ENCODE results near the gene FGFR3.

FGFR3 gene

GRCh38 chr4:1777822-1778641 lies 15.1 kb upstream of the FGFR3 start:
- Histone ChIP-seq H3K9ac (ENCODE audit: low read length) (no peak overlapping the region), H3K4me1 (ENCODE audit: low read length) (no peaks in the 10 kb centered on the region), H3K36me3 (replicated peaks; ENCODE audit: low read depth, low read length) (no peaks in the 10 kb centered on the region), H3K4me3 (ENCODE audit: low read length) (no peak overlapping the region), H3K9me3 (ENCODE audit: insufficient read depth, low read length) (no peaks in the 10 kb centered on the region), H3K79me2 (ENCODE audit: low read length) (no peaks in the 10 kb centered on the region), H3K27me3 (ENCODE audit: low read depth, low read length) (no peaks in the 10 kb centered on the region), H2AFZ (ENCODE audit: low read depth, low read length) (no peak overlapping the region), H4K20me1 (ENCODE audit: insufficient read depth, low read length) (no peaks in the 10 kb centered on the region), H3K27ac (ENCODE audit: low read length) (no peak overlapping the region), H3K4me2 (ENCODE audit: low read length) (no peak overlapping the region)
- no peak for TF ChIP-seq EZH2phosphoT487 (IDR thresholded peaks at IDR 0.05; ENCODE audit: low read depth)
- no peak for TF ChIP-seq CTCF (IDR thresholded peaks at IDR 0.05; ENCODE audit: low read depth, low read length)

- no peak overlapping the region for H3K4me2 ChIP-seq (ENCODE audit: low read length)
- TF ChIP-seq CTCF (IDR thresholded peaks at IDR 0.05; ENCODE audit: low read depth, low read length) (no peak), EZH2phosphoT487 (IDR thresholded peaks at IDR 0.05; ENCODE audit: low read depth) (no peak)
- no peaks in the 10 kb centered on the region for H3K4me1 ChIP-seq (ENCODE audit: low read length)
- no peak overlapping the region for H3K4me3 ChIP-seq (ENCODE audit: low read length)
- no peaks in the 10 kb centered on the region for H3K36me3 ChIP-seq (replicated peaks; ENCODE audit: low read depth, low read length)
- H2AFZ ChIP-seq (ENCODE audit: low read depth, low read length): no peak overlapping the region
- no peaks in the 10 kb centered on the region for H3K27me3 ChIP-seq (ENCODE audit: low read depth, low read length)
- H3K9ac ChIP-seq (ENCODE audit: low read length): no peak overlapping the region
- no peak overlapping the region for H3K27ac ChIP-seq (ENCODE audit: low read length)
- no peaks in the 10 kb centered on the region for H3K9me3 ChIP-seq (ENCODE audit: insufficient read depth, low read length)
- no peaks in the 10 kb centered on the region for H3K79me2 ChIP-seq (ENCODE audit: low read length)
- no peaks in the 10 kb centered on the region for H4K20me1 ChIP-seq (ENCODE audit: insufficient read depth, low read length)
Observed at GRCh38 chr4:1778642-1779392, 14.3 kb upstream of the FGFR3 start.

GRCh38 chr4:1779588-1780382 lies 13.3 kb upstream of the FGFR3 start:
- Histone ChIP-seq H3K36me3 (replicated peaks; ENCODE audit: low read depth, low read length) (no peaks in the 10 kb centered on the region), H3K9me3 (ENCODE audit: insufficient read depth, low read length) (no peaks in the 10 kb centered on the region), H4K20me1 (ENCODE audit: insufficient read depth, low read length) (no peaks in the 10 kb centered on the region), H2AFZ (ENCODE audit: low read depth, low read length) (no peak overlapping the region), H3K4me3 (ENCODE audit: low read length) (no peak overlapping the region), H3K4me2 (ENCODE audit: low read length) (no peak overlapping the region), H3K9ac (ENCODE audit: low read length) (no peak overlapping the region), H3K27me3 (ENCODE audit: low read depth, low read length) (no peaks in the 10 kb centered on the region), H3K4me1 (ENCODE audit: low read length) (no peaks in the 10 kb centered on the region), H3K27ac (ENCODE audit: low read length) (no peak overlapping the region), H3K79me2 (ENCODE audit: low read length) (no peaks in the 10 kb centered on the region)
- no peak for TF ChIP-seq CTCF (IDR thresholded peaks at IDR 0.05; ENCODE audit: low read depth, low read length)
- no peak for TF ChIP-seq EZH2phosphoT487 (IDR thresholded peaks at IDR 0.05; ENCODE audit: low read depth)

GRCh38 chr4:1780435-1780834 lies 12.7 kb upstream of the FGFR3 start:
- Histone ChIP-seq H3K4me1 (ENCODE audit: low read length) (no peaks in the 10 kb centered on the region), H3K4me2 (ENCODE audit: low read length) (no peak overlapping the region), H2AFZ (ENCODE audit: low read depth, low read length) (no peak overlapping the region), H3K9ac (ENCODE audit: low read length) (no peak overlapping the region), H4K20me1 (ENCODE audit: insufficient read depth, low read length) (no peaks in the 10 kb centered on the region), H3K36me3 (replicated peaks; ENCODE audit: low read depth, low read length) (no peaks in the 10 kb centered on the region), H3K4me3 (ENCODE audit: low read length) (no peak overlapping the region), H3K27me3 (ENCODE audit: low read depth, low read length) (no peaks in the 10 kb centered on the region), H3K9me3 (ENCODE audit: insufficient read depth, low read length) (no peaks in the 10 kb centered on the region), H3K79me2 (ENCODE audit: low read length) (no peaks in the 10 kb centered on the region), H3K27ac (ENCODE audit: low read length) (no peak overlapping the region)
- TF ChIP-seq CTCF (IDR thresholded peaks at IDR 0.05; ENCODE audit: low read depth, low read length): no peak
- no peak for TF ChIP-seq EZH2phosphoT487 (IDR thresholded peaks at IDR 0.05; ENCODE audit: low read depth)
